ENCODE results near the gene LCE1F.

LCE1F gene, protein sequence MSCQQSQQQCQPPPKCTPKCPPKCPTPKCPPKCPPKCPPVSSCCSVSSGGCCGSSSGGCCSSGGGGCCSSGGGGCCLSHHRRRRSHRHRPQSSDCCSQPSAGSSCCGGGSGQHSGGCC

DNA sequence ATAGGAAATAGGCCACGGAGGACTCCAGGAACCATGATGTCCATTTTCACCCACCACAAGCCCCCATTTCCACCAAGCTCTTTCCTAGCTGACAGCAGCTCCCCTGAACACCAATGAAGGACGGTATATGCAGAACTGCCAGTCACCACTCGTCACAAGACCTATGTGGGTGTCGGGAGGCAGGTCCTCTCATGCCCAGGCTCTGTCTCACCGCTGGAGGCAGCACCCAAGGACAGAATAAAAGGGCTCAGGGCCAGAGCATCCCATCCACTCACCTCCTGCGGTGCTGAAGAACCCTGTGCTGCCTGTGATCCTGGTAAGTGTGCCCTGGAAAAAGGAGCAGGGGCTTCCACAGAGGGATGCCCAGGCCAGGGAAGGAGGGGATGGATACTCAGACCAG lies at the start of gene LCE1F:
TSS of gene LCE1F (plus strand) at position 266 of the 400 bp plus-strand sequence. CDS start 1,232 bp downstream, outside the sequence.
- no peak for DNase-seq

DNA sequence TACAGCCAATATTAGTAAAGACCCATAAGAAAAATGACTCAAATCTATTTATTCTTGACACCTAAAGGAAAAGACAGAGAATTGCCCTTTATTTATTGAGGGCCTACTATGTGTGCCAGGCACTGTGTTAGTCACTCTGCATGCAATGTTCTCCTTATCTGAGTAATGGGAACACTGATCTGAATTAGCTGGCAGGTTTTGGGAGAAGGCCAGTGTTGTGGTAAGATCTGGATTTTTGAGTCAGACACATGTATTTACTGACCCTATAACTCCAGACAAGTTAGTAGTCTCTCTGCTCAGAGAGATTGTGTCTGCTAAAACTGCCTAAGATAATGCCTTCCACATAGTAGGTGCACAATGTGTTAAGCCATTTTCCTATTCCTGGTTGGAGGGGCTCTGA lies 49.7 kb upstream of the LCE1F start:
- no peak for DNase-seq

DNA sequence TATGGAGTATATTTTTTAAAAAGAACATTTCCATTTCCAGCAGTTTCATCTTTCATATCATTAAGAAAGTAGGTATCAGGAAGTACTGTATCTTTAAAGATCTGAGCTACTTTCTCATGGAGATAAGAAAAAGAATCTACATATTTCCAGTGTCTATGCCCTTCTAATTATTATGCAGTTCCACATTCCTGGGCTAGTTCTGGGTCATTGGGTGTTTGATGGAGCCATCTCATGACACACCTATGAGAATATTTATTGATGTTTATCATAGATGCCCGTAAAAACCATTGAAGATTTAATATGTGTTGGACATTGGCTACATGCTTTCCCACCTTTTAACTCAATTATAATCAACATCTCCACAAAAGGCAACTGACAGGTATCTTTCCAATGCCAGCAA lies 46.0 kb upstream of the LCE1F start:
- no peak for DNase-seq

DNA sequence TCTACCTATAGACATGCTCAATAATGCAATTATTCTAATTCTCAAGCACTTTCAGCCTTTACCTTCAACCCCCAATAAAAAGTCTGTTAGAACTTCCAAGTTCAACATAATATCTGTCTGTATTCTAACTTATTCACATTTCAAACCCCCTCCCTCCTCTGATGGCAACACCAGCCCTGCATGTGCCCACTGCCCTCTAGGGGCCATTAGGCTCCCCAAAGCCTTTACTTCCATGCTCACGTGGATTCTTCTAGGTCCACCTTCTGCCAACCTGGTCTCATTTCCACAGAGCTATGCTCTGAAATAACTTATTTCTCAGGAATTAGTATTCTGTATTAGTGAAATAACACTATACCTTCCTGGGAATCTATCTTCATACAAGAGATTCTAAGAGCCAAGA lies 39.3 kb upstream of the LCE1F start:
- DNase-seq, result no peak

DNA sequence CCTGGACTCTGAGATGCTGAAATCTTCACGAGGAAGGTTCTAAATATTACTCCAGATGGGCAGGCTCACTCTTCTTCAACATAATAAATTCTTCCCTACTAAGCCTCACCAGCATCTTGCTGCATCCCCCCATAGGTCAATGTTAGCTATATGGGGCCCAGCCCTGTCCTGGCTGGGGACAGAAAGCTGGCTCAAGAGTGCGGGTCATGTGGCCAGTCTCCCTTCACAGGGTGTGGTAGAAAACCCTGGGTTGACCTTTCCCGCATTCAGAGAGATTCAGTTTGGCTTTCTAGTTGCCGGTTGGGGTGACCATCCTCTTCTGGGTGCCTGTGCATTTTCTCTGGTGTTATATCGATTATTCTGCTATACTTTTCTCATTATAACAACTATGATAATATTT lies 36.9 kb upstream of the LCE1F start:
- no peak for DNase-seq

DNA sequence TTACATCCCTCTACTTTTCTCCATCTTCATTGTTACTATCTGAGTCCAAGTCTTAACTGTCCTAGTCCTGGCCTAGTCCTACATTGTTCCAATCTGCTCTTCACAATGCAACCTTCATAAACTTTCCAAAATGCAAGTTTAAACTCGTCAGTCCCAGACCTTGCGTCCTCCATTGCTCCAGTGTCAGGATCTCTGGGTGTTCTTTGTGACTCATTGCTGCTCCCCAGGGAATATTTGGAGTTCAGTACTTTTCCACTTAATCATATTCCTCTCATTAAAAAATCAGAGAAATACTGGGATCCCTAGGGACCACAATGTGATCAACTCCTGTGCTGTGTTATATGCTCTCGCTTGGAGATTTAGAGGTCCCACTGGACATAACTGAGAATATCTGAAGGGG lies 35.1 kb upstream of the LCE1F start:
- DNase-seq, result no peak

DNA sequence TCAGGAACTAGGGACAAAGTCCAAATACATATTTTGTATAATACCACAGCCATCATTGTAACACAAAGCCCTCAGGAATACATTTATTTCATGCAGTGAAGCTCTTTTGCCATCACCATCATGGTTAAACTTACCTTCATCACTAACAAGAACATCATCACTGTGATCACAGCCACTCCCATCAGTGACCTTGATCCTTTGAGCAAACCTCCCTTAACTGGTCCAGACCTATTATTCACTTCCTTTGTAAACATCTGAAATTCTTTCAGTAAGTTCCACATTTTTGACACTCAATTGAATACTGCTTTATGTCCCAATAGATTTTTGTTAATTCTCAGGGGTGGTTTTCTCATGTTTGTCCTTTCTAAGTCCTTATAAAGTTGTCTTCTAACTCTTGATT lies 33.3 kb upstream of the LCE1F start:
- no peak for DNase-seq

DNA sequence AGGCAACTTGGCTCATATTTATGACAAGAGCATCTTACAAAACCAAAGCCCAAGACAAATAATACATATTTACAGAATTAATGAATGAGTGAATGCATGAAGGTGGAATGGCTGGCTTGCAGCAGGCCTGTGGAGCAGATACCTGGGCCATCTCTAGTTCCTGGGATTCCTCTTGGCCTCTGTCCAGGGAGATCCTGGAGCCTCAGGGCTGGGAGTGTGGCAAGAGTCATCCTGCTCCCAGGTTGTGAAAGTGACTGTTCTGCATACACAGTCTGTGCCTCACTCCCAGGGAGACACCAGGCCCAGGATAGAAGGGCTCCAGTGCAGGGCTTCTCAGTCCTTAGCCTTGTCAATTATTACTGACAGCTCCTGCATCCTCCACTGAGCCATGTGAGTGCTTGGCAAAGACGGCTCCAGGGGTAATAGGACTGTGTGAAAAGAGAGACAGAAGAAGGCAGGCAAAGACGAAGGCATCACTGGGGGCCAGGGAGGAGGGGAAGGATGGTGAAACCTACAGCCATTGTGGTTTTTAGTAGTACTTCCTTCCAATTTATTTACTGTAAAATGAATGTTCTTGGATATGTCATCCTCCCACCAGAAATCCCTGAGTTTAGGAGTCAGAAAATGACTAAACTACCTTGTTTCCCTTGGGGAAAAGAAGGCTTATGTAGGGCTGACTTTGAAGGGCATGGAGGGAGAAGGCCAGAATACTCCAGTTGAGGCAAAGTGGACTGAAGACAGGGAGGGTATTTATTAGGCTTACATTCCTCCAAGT lies 31.4 kb upstream of the LCE1F start:
- no peak for DNase-seq

DNA sequence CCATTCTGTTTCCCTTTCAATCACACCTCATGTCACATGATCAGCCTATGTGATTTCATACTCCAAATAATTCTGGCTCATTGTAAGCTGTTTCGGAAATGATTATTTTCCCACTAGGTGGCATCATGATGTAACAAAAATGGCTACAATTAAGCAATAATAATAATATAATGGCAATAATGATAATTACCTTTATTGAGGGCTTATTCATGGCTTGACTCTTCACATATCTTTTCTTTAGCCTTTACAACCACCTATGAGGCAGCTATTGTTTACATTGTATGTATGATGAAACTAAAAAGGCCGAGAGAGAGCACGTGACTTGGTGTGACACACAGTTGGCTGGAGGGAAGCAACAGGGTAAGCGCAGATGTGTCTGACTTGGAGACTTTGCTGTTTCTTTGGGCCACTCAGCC lies 29.6 kb upstream of the LCE1F start:
- DNase-seq, result no peak

DNA sequence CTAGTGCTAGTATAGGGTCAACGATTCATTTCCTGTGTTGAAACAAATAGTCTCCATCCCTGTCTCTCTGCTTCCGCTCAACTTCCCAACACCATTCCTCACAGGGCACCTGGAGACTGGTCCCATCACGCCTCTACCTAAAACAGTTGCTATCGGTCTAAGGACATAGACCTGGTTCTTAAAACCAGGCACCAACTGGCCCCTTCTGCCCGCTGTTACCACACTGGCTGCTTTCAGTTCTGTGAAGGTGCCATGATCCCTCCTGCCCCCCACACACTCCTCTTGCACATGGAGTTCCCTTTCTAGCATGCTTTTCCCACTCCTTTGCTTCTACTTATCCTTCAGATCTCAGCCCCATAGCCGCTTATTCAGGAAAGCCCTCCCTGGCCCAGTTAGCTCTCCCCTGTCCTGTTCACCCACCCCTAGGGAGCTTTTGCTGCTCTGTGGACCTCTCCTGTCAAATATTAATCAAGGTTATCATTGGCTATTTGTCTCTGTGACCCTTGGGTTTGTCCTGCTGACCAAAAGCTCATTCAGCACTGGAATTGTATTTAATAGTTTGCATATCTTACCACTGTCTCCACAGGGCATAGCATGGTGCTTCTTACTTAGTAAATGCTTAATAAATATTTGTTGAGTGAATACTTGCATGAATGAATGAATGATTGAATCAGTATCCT lies 29.0 kb upstream of the LCE1F start:
- no peak for DNase-seq

DNA sequence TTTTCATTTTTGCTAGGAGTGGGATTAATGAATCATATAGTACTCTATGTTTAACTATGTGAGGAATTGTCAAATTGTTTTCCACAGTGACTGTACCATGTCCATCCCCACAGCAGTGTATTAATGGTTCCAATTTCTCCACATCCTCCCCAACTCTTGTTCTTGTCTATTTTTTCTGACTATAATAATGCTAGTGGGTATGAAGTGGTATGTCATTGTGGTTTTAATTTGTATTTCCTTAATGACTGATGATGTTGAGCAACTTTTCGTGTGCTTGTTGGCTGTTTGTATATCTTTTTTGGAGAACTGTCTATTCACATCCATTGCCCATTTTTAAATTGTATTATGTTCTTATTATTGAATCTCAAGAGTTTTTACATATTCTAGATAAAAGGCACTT lies 27.1 kb upstream of the LCE1F start:
- no peak for DNase-seq

DNA sequence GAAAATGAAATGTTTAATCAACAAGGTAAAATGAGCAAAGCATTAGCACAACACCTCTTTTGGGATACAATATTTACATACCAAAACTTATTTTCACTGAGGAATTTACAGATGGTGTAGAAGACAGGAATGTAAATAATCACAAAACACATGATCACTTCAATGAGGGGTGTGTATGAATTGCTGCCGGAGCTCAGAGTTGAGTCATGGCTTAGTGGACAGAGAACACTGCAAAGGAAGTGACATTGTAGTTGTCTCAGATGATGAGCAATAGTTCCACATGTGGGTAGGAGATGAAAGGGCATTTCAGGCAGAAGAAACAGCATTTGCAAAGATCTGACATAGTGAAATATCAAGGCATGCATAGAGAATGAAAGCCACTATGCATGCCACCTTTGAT lies 22.7 kb upstream of the LCE1F start:
- DNase-seq, result no peak

DNA sequence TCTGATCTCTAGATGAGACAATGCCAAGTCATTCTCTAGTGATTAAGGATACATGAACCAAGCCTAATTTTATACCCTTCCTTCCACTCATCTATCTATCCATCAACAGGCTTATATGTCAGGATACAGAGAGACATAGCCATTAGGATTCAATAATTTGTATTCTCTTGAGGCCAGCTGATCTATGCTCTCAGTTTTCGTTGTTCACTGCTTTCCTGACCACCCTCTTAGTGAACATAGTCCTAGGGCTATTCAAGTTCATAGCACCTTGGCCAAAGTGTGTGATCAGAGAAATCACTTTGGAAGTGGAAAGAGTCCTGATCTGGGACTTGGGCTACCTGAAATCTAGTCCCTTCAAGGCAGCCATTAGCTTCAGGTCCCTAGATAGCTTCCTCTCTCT lies 21.4 kb upstream of the LCE1F start:
- no peak for DNase-seq

DNA sequence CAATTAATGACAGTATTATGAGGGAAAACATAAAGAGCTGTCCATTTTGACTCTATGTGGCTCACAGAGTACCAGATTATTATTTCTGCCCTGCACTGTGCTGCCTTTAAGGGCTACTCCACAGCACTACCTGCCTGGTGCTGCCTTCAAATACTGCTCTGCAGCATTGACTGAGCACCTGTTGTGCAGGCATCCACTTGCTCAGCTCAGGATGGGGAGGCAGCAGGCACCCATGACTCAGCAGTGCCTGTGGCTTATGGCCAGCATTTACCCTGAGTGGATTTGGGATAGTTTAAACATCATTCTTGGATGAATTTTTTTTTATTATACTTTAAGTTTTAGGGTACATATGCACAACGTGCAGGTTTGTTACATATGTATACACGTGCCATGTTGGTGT lies 18.1 kb upstream of the LCE1F start:
- DNase-seq, result no peak

DNA sequence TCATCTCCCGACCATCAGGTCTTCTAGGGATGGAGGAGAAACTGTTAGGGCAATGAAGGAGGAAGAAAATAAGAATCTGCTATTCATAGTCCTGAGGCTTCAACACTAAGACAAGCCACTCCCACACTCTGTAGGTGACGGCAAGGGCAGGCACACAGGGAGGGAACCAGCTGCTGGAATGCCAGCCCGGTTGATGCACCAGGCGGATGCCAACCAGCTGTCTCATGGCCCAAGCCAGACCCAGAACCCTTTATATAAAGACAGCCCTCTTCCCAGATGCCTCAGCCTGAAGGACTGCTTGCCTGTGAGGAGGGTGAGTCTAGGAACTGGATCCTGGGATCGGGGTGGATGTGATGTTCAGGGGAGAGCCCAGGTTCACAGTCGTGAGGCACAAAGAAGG lies 17.2 kb upstream of the LCE1F start, which contains the start of gene KPRP:
TSS of gene KPRP (plus strand) at position 279 of the 400 bp plus-strand sequence. CDS start 1,564 bp downstream, outside the sequence.
- DNase-seq, result no peak

DNA sequence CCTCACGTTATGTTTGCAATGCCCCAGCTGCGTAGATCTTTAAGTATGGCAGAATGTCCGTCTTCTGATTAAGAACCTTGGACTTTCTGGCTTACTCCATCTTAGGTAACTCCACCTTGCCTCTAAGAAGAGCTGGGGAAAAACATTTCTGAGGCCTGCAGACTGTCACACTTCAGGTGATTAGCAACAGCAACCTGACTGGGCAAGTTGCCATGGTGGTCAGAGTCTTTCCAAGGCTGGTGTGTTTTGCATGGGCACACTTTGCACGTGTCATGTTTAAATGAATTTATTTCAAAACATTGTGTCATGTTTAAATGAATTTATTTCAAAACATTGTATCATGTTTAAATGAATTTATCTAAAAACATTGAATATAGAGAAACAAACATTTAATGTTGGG lies 16.3 kb upstream of the LCE1F start:
- no peak for DNase-seq

DNA sequence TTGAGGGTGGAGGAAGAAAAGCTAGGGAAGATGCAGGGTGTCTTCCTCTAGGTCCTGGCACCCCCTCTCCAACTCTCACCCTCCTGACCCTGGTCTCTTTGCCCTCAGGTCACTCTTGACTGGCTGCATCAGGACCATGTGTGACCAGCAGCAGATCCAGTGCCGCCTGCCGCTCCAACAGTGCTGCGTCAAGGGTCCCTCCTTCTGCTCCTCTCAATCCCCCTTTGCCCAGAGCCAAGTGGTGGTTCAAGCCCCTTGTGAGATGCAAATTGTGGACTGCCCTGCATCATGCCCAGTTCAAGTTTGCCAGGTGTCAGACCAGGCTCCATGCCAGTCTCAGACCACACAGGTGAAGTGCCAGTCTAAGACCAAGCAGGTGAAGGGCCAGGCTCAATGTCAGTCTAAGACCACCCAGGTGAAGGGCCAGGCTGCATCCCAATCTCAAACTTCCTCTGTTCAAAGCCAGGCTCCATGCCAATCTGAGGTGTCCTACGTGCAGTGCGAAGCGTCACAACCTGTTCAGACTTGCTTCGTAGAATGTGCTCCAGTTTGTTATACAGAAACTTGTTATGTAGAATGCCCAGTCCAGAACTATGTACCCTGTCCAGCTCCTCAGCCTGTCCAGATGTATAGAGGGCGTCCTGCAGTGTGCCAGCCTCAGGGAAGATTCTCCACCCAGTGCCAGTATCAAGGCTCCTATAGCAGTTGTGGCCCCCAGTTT lies 15.3 kb upstream of the LCE1F start:
- DNase-seq, result no peak

DNA sequence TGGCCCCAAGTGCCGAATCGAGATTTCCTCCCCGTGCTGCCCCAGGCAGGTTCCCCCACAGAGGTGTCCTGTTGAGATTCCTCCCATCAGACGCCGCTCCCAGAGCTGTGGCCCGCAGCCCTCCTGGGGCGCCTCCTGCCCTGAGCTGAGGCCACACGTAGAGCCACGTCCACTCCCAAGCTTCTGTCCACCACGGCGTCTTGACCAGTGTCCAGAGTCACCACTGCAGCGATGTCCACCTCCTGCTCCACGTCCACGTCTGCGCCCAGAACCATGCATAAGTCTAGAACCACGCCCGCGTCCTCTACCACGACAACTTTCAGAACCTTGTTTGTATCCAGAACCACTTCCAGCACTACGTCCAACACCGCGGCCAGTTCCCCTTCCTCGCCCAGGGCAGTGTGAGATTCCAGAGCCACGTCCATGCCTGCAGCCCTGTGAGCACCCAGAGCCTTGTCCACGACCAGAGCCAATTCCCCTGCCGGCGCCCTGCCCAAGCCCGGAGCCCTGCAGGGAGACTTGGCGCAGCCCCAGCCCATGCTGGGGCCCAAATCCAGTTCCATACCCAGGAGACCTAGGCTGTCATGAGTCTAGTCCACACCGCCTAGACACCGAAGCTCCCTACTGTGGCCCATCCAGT lies 14.3 kb upstream of the LCE1F start:
- no peak for DNase-seq

DNA sequence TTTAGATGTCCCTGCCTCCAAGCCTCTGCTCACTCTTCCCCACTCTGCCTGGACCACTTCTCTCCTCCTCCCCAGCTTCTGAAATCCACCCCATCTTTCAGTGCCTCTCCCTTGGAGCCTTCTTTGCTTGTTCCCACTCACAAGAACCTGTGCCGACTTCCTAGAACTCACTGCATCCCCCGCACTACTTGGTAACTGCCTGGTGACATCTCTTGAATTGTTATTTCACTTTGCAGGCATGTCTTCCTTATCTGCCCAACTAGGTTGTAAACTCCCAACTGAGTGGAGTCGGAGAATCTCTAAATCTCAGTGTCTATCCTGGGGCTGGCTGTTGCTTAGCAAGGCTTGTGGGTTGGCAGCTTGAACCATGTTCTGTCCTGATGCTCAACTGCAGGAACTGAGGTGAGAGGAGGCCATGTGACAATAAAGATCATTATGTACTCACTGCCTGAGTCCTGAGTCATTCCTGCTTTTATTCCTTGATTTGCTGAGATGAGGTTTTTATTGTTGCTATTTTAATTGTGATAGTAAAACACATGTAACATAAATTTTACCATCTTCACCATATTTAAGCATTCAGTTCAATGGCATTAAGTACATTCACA lies 13.2 kb upstream of the LCE1F start:
- DNase-seq, result no peak

DNA sequence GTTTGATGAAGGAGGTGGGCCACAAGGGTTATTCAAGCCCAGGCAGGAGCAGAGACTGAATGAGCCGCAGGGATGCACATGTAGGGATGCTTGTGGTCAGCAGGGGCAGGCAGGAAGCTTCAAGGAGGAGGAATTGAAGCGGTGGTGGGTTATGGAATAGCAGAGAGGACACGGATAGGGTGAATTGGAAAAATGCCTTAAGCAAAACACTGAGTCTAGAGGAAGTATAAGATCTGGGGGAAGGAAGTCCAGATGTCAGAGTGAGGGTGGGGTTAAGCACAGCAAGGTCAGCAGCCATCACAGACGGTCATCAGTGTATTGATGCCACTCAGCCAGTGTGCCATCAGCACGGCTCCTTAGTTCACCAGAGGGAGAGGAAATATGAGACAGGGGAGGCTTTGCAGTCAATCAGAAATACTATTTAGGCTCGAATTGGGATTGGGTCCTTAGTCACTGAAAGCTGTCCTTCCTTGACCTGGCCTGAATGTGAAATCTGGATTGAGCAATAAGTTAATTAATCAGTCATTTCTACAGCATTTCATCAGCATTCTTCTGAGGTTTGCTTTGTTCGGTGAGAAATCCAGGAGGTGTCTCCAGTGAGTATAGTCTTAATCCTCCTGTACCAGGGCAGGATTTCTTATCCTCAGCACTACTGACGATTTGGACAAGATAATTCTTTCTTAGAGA lies 6.0 kb upstream of the LCE1F start:
- no peak for DNase-seq

DNA sequence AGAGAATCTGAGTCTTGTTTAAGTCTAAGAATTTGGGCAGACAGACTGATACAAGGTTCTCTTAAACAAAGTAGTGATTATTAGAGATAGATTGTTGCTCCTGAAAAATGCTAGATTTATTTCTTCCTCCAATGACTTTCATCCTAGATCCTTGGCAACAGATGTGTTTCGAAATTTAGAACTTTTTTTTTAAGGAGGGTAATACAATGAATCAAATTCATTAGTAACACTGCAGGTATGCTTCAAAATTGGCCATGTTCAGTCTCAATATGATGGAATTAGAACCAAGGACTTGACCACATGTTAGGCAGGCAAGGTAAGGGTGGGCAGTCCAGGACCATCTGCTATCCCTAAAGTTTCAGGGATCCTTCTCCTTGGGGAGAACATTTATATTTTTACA lies 4.5 kb upstream of the LCE1F start:
- no peak for DNase-seq

DNA sequence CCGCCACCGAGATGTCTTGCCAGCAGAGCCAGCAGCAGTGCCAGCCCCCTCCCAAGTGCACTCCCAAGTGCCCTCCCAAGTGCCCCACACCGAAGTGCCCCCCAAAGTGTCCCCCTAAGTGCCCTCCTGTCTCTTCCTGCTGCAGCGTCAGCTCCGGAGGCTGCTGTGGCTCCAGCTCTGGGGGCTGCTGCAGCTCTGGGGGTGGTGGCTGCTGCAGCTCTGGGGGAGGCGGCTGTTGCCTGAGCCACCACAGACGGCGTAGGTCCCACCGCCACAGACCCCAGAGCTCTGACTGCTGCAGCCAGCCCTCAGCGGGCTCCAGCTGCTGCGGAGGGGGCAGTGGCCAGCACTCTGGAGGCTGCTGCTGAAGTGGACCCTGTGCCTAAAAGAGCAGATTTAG lies 1.4 kb downstream of the LCE1F start:
- DNase-seq, result no peak

All from retina (tissue), 1 donor.